ENCODE results near the gene YJU2. TPM values are rescaled to one million over a fixed set of nuclear protein-coding genes. Genes with fewer than 3 reads are reported as not detected.

The YJU2 gene
- total and polyA plus RNA-seq, 2 of the 8 experiments (the other 6 are each of a cell fraction or from before 2014, with no cell fraction given) = 26.8 to 27.7 TPM

GRCh38 chr19:4220188-4220587 is 26.7 kb upstream of the YJU2 start:
- Histone ChIP-seq H2BK120ac (replicated peaks; ENCODE audit: low read depth, low read length) (no peak overlapping the region), H3K79me2 (ENCODE audit: control insufficient read depth in 1 of 2, insufficient read depth in 2 of 2, low read length in 2 of 2) (no peaks in the 10 kb centered on the region), H3K9me3 (ENCODE audit: insufficient read depth in 2 of 2, low read depth in 1 of 2, low read length in 1 of 2) (peaks cover 0 to 2% of the 10 kb centered on the region in 2 experiments; a peak in 1 of 4 replicates), H2BK12ac (ENCODE audit: low read depth, low read length) (no peak overlapping the region), H3K79me1 (ENCODE audit: low read depth, low read length) (no peaks in the 10 kb centered on the region), H4K20me1 (replicated peaks in 1 of 2; ENCODE audit: control insufficient read depth in 1 of 2, insufficient read depth in 2 of 2, low read length in 2 of 2) (peaks cover 0 to 2% of the 10 kb centered on the region in 2 experiments), H3K23ac (ENCODE audit: insufficient read length) (no peak overlapping the region), H4K5ac (ENCODE audit: insufficient read length, low read depth, low read length) (no peak overlapping the region), H3K56ac (replicated peaks; ENCODE audit: insufficient read length, low read depth, low read length) (no peak overlapping the region), H3K23me2 (ENCODE audit: low read depth, low read length) (no peaks in the 10 kb centered on the region), H3K36me3 (ENCODE audit: control insufficient read depth in 2 of 4, insufficient read depth in 4 of 4, low read length in 3 of 4) (peaks cover 0 to 7% (median 2%) of the 10 kb centered on the region in 4 experiments; a peak in 4 of 8 replicates), H3K4me2 (ENCODE audit: insufficient read depth in 1 of 2, low read depth in 2 of 2, low read length in 2 of 2) (no peak overlapping the region), H3K9ac (replicated peaks in 1 of 4; ENCODE audit: extremely low read depth in 1 of 4, low read depth in 3 of 4, low read length in 3 of 4) (no peak overlapping the region), H4K8ac (ENCODE audit: extremely low read depth, insufficient read depth, low read length) (no peak overlapping the region), H2BK20ac (ENCODE audit: low read length) (no peak overlapping the region), H2AK5ac (ENCODE audit: low read depth, low read length) (no peak overlapping the region), H4K91ac (replicated peaks; ENCODE audit: insufficient read length, low read length) (no peak overlapping the region), H2AFZ (ENCODE audit: low read length) (no peak overlapping the region), H3K4me3 (ENCODE audit: extremely low read depth in 1 of 4, insufficient read depth in 2 of 4, low read depth in 3 of 4, low read length in 4 of 4) (no peak overlapping the region), H2BK5ac (ENCODE audit: low read depth, low read length) (no peak overlapping the region), H3K14ac (ENCODE audit: insufficient read length) (no peak overlapping the region), H3K4ac (replicated peaks; ENCODE audit: insufficient read length, low read depth, low read length) (no peak overlapping the region), H3K4me1 (replicated peaks in 1 of 4; ENCODE audit: control insufficient read depth in 3 of 4, insufficient read depth in 4 of 4, low read length in 3 of 4) (no peaks in the 10 kb centered on the region), H3K18ac (ENCODE audit: extremely low read depth, low read length) (no peak overlapping the region), H3K27ac (ENCODE audit: low read depth, low read length) (no peak overlapping the region), H3K27me3 (replicated peaks in 1 of 4; ENCODE audit: control insufficient read depth in 3 of 4, extremely low read depth in 1 of 4, insufficient read depth in 3 of 4, low read length in 3 of 4) (no peaks in the 10 kb centered on the region), H2BK15ac (ENCODE audit: low read length) (no peak overlapping the region)
- ChIA-PET POLR2A (ENCODE audit: partially characterized antibody) (interaction anchor here (1.7 kb wide), 1 partner anchor 13 kb away, joined by 3 read pairs; no protein-coding TSS in a partner anchor), CTCF (ENCODE audit: partially characterized antibody) (interaction anchor here (0.9 to 2.3 kb wide), 3 partner anchors 47 to 398 kb away, joined by 3 to 7 read pairs (median 3); no protein-coding TSS in a partner anchor)
- DNase-seq (ENCODE audit: low read depth in 1 of 2, low spot score in 2 of 2) (no peak), FAIRE-seq (no peak)
- 89% methylated on average over 7 of the region's 7 CpGs; no CpG with 5 or more reads in 1 of the 2 experiments for WGBS, 2 experiments (ENCODE audit: extremely low coverage in 1 of 2, insufficient coverage in 1 of 2, insufficient read length in 1 of 2, insufficient replicate concordance in 2 of 2, low coverage in 1 of 2, low lambda C conversion rate in 2 of 2, missing lambda C conversion rate in 1 of 2)
- TF ChIP-seq BACH1 (IDR thresholded peaks at IDR 0.05; ENCODE audit: low read length) (no peak), SRF (IDR thresholded peaks at IDR 0.05; ENCODE audit: low read depth, low read length) (no peak), MAX (IDR thresholded peaks at IDR 0.05) (no peak), TCF12 (IDR thresholded peaks at IDR 0.05; ENCODE audit: low read depth, low read length) (no peak), SUZ12 (IDR thresholded peaks at IDR 0.05; ENCODE audit: low read length) (no peak), POLR2A (IDR thresholded peaks at IDR 0.05; ENCODE audit: control extremely low read depth in 1 of 2, low read depth in 2 of 2, low read length in 2 of 2) (no peak), RBBP5 (IDR thresholded peaks at IDR 0.05; ENCODE audit: borderline replicate concordance, low read depth, low read length) (no peak), TAF1 (IDR thresholded peaks at IDR 0.05; ENCODE audit: low read depth, low read length) (no peak), RFX5 (IDR thresholded peaks at IDR 0.05; ENCODE audit: borderline replicate concordance, low read depth, low read length) (no peak), EGR1 (IDR thresholded peaks at IDR 0.05; ENCODE audit: borderline replicate concordance, low read depth, low read length) (no peak), PHF8 (conservative IDR thresholded peaks at IDR 0.05; ENCODE audit: low read depth, low read length) (no peak), CBX8 (IDR thresholded peaks at IDR 0.05; ENCODE audit: borderline replicate concordance, low read depth, low read length) (no peak), ATF2 (IDR thresholded peaks at IDR 0.05; ENCODE audit: low read length) (no peak)
